GM19397 (cell line): ENCODE data around the gene GOLGA6L22.
"Not testable (repeated sequence)": the region's sequence is repeated elsewhere in the genome, so short reads cannot be mapped to it uniquely, and the experiment has no call there.

Experiments used
- ATAC-seq: cut with Tn5 transposase; IDR thresholded peaks from one replicate; pipeline ENCODE4 v1.9.1; 2021; ENCODE audit warnings: mild to moderate bottlenecking, moderate library complexity; ENCODE audit not compliant: unreplicated experiment

GOLGA6L22 gene, protein sequence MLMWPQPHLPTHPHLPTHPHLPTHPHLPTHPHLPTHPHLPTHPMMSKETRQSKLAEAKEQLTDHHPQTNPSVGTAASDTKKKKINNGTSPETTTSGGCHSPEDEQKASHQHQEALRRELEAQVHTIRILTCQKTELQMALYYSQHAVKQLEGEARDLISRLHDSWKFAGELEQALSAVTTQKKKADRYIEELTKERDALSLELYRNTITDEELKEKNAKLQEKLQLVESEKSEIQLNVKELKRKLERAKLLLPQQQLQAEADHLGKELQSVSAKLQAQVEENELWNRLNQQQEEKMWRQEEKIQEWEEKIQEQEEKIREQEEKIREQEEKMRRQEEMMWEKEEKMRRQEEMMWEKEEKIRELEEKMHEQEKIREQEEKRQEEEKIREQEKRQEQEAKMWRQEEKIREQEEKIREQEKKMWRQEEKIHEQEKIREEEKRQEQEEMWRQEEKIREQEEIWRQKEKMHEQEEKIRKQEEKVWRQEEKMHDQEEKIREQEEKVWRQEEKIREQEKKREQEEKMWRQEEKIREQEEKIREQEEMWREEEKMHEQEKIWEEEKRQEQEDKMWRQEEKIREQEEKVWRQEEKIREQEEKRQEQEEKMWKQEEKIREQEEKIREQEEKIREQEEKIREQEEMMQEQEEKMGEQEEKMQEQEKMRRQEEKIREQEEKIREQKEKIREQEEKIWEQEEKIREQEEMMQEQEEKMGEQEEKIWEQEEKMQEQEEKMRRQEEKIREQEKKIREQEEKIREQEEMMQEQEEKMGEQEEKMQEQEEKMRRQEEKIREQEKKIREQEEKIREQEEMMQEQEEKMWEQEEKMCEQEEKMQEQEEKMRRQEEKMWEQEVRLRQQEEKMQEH

DNA sequence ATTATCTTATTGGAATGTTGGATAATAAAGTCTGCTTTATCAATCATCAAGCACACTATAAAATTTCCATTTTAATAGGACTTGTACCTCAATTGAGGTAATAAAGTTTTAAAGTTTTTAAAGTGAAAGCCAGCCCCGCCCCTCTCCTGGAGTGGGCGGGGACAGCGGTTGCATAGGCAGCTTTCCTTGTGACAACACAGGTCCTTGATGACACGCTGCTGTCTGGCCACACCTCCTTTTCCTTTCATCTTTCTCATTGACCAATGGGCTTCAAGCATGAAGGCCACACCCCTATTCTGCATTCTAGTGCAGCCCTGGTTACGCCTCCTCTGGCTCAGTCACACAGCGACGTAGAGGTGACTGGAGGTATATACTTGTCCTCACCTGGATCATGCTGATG lies at the start of gene GOLGA6L22:
Gene GOLGA6L22, plus strand, starts transcription at position 301 of the 400 bp plus-strand sequence. Its CDS starts 91 bp downstream, at position 392.
- ATAC-seq, result not testable (repeated sequence)

DNA sequence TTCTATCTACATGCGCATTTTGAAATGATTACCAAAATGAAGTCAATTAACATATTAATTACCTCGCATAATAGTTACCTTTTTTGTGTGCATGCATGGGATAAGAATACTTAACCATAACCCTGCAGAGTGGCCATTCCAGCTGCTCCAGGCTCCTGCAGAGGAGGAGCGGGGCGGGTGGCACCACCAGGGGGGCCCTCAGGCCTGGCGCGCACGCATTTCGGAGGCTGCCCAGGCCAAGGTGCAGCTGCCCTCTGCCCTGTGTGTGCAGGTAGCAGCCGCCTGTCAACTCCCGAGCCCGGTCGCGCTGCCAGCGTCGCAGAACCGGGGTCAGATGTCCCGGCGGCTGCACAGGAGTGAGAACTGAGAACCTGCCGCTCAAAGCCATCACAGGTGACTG lies 41.4 kb upstream of the GOLGA6L22 start:
- not testable (repeated sequence) for ATAC-seq

DNA sequence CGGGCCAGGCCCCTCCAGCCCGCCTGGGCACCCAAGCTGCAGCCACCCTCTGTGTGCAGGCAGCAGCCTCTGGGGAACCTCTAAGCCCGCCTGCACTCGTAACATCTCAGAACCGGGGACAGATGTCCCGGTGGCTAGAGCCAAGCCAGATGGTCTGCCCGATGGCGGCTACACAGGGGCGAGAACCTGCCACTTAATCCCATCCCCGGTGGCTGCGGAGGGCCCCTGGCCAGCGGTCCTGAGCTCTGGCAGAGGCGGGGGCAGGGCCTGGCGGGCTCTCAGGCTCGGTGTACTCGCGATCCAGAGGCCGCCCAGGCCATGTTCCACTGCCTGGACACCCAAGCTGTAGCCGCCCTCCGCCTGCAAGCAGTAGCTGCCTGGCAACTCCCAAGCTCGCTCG lies 40.9 kb upstream of the GOLGA6L22 start:
- ATAC-seq, result not testable (repeated sequence)

DNA sequence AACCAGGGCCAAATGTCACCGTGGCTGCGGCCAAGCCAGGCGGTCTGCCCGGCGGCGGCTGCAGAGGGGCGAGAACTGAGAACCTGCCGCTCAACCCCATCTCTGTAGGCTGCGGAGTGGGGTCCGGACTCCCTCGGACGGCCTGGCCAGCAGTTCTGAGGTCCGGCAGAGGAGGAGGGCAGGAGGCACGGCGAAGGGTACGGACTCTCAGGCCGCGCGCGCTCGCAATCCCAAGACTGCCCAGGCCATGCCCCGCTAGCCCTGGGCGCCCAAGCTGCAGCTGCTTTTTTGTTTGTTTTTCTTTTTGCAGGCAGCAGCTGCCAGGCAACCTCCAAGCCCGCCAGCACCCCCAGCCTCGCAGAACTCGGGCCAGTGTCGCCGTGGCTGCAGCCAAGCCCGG lies 40.5 kb upstream of the GOLGA6L22 start:
- not testable (repeated sequence) for ATAC-seq

DNA sequence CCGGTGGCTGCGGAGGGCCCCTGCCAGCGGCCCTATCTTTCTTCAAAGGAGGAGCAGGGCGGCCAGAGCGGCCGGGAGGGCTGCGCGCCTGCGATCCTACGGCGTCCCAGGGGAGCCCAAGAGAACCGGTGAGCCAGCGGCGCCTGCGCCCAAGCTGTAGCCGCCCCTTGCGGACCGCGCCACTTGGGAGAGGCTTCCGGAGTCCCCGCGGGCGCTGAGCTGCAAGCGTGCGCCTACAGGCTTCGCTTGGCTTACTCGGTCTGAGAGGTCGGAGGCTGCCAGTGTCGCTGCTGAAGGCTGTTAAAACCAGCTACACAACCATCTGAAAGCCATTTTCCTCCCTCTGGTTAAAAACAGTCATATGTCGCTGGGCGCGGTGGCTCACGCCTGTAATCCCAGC lies 40.0 kb upstream of the GOLGA6L22 start:
- not testable (repeated sequence) for ATAC-seq

DNA sequence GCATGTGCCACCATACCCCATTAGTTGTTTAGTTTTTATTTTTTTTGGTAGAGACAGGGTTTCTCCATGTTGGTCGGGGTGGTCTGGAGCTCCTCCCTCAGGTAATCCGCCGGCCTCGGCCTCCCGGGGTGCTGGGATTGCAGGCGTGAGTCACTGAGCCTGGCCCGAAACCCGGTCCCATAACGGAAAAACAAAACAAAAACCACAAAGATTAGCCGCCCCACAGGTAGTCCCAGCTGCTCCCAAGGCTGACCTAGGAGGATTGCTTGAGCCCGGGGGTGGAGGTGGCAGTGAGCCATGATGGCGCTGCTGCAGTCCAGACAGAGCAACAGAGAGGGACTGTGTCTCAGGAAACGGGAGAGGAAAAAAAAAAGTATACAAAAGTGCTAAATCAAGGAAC lies 38.4 kb upstream of the GOLGA6L22 start:
- ATAC-seq, result not testable (repeated sequence)

DNA sequence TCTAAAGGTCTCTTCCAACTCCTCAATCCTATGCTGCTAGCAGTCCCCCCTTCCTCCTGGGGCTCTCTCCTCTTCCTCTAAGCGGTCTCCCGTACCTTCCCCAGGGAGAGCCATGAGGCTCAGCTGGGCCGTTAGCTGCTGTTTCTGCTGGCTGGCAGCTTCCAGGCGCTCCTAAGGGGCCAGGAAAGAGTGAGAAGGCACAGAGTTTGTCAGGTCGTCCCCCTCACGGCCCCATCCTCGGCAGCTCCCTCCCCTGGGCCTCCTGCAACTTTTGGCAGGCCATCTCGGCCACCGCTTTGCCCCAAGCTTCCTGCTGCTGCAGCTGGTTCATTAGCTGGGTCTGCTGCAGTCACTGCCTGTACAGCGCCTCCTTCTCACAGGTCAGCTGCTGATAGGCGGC lies 29.3 kb upstream of the GOLGA6L22 start:
- not testable (repeated sequence) for ATAC-seq

DNA sequence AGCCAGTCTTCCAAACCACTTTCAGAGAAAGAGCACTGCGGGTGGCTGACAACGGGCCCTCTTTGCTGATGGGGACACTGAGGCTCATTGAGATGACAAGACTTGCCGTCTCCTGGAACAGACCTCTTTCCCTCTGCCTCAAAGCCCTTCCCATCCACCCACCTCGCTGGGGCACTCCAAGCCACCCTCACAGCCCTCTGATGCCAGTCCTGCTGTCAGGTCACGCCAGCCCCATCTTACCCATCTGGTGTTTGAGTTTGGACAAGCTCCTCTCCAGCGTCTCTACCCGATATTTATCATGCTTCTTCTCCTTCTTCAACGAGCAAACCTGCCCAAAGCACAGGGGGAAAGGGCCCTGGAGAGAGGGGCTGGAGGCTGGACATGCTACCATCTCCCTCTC lies 27.0 kb upstream of the GOLGA6L22 start:
- not testable (repeated sequence) for ATAC-seq

DNA sequence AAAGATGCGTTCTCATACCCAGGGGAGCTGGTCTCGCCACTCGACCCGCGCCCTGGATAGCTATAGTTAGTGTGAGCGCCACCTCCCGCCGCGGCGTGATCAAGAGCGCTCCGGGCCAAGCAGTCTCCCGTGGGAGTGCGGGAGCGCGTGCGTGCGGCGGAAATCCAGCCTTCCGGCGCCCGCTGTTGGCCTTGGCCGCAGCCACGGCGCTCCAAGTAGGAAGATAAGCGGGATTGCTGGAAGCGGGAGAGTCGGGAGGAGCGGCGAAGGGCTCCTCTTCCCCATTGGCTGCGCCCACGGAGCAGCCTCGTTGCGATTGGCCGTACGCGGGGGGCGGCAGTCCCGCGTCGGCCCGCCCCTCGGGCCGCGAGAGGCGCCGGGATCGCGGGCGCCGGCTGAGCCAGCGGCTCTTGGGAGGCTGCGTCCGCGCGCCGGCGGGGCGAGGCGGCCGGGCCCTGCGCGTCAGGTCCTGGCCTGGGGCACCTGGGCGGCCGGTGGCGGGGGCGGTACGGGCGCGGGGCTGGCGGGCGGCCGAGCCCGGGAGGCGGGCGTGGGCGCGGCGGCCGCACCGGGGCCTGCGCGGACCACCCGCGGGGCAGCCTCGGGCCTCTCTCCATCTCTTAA lies 35.9 kb downstream of the GOLGA6L22 start:
- ATAC-seq, result not testable (repeated sequence)

DNA sequence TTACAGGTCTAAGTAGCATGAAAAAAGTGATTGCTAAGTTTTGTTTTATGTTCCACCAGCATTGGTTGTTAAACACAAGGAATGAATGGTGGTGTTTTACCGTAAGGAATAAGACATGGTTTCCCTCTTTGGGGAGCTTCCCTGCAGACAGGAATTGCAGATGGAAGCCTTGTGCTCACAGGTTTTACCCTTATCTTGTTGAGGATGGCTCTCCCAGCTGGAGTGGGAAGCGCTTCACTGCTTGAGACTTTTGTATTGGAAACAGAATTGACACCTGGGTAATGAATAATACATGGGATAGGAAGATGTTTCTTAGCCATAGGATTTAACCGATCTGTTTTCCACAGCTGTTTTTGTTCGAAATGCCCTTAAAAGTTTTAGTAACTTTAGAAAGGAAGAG lies 38.5 kb downstream of the GOLGA6L22 start:
- ATAC-seq, result not testable (repeated sequence)

DNA sequence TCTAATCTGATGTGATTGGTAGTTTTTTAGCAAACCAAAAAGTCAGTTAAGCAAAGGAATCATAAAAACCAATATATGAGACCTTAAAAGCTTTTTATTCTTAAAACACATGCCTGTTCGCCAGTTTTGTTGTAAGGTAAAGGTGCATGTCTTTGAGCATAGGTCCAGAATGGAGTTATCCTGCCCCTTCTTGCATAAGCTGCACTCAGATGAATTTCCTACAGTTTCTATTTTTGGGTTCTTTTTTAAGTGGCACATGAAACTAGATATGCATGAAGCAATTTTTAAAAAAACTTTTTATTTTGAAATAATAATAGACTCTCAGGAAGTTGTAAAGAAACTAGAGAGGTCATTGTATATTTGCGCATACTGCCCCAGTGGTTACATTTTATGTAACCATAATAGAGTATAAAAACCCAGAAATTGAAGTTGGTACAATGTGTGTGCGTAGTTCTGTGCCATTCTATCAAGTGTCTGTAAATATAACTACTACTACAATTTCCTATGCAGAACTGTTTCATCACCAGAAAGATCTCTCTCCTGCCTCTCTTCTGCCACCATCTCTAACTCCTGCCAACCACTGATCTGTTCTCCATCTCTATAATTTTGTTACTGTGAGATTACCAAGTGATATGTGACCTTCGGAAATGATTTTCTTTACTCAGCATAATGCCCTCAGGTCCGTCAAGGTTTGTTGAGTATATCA lies 39.7 kb downstream of the GOLGA6L22 start:
- not testable (repeated sequence) for ATAC-seq

DNA sequence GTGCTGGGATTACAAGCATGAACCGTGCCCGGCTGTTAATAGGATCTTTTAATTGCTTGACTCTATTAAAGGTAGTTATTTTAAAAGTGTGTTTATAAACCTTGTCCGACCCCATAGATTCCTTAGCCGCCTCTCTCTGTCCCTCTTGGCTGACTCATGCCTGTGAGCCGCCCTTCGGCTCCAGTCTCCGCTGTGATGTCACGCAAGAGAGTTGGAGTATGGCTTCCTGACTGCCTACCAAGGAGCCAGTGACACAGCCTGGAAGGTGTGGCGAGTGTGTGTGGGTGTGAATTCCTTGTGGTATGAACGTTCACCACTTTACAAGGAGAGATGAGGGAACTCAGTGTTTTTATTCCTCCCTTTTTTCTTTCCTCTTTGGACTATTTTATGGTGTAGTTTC lies 43.6 kb downstream of the GOLGA6L22 start:
- ATAC-seq, result not testable (repeated sequence)

DNA sequence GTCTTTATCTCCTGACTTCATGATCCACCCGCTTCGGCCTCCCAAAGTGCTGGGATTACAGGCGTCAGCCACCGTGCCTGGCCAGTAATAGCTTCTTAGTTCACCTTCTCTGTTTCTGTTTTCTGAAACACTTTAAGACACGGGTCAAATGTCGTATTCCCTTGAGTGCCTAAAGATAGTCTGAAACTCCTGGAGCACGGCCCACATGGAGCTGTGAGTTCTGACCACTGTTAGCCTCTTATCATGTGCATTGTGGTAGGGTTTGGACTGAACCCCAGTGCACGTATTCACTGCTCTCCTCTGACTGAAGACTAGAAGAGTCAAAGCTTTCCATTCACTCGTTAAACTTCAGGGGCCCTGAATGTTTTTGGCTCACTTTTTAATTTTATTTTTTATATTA lies 48.3 kb downstream of the GOLGA6L22 start:
- ATAC-seq, result not testable (repeated sequence)

DNA sequence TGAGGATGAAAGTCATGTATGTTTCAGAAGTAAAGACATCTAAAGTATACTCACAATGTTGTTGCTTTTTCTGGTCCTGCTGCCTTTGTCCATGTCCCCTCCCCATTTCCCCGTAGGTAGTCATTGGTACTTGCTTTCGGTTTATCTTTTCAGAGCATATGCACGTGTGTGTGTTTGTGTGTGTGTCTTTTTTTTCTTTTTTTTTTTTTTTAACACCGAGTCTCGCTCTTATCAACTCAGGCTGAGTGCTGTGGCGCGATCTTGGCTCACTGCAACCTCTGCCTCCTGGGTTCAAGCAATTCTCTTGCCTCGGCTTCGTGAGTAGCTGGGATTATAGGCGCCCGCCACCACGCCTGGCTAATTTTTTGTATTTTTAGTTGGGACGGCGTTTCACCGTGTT lies 57.4 kb downstream of the GOLGA6L22 start:
- not testable (repeated sequence) for ATAC-seq
